Activated naive CD4-positive, alpha-beta T cell treated with anti-CD3 and anti-CD28 coated beads, Interleukin-2, amount 50 U/mL, for 72 hours (primary cell): ENCODE results near the gene ADK. TPM values are rescaled to one million over a fixed set of nuclear protein-coding genes. Genes with fewer than 3 reads are reported as not detected.

Experiments used
- ATAC-seq, 2 donors: fragments of 150-1000 bp; cut with Tn5 transposase; 2 replicates each; pipeline ENCODE4 v1.10.0; 2021; ENCODE audit warnings: mild to moderate bottlenecking in 2 of 2, moderate library complexity in 2 of 2
- DNase-seq, 2 donors: peaks; one replicate each; pipeline ENCODE4 v3.0.0; 2021 to 2022; ENCODE audit warnings: low spot score in 2 of 2
- H3K27ac Mint-ChIP-seq, 2 donors: one replicate each; pipeline ENCODE4 v1.8.0; 2022; ENCODE audit warnings: mild to moderate bottlenecking in 2 of 2, mixed read lengths in 2 of 2
- H3K36me3 Mint-ChIP-seq, 2 donors: one replicate each; pipeline ENCODE4 v1.8.0; 2022; ENCODE audit warnings: mixed read lengths in 2 of 2
- H3K9me3 Mint-ChIP-seq, 2 donors: one replicate each; pipeline ENCODE4 v1.8.0; 2022; ENCODE audit warnings: mixed read lengths in 2 of 2
- total RNA-seq, 2 donors: library from RNA; stranded (reverse); gene quantifications; one replicate each; pipeline ENCODE4 v1.2.3, GENCODE V29; 2022

Gene ADK
- total RNA-seq, 2 donors from 2014 or later: 52.0 to 53.3 TPM

DNA sequence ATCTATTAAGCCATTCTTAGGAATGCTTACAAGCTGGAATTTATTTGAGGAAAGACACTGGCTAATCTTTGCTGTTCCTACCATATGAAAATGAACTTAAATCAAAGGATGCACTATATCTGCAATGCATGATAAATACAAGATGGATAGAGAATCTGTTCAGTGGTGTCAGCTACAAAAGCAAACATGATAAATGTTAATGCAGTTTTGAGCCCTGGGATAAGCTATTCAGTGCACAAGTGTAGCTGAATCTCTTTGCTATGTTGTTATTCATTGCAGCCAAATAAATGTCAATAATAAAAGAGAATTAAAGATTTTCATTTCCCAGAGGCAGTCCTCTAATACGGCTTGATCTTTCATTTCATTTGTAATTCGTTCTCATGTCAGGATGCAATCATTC lies 451.6 kb downstream of the ADK start:
- peaks cover 9 to 40% of the 10 kb centered on the region in 2 donors for H3K36me3 Mint-ChIP-seq
- H3K27ac Mint-ChIP-seq: no peak overlapping the region
- peaks cover 0 to 9% of the 10 kb centered on the region in 2 donors for H3K9me3 Mint-ChIP-seq
- DNase-seq (no peak), ATAC-seq (no peak)

DNA sequence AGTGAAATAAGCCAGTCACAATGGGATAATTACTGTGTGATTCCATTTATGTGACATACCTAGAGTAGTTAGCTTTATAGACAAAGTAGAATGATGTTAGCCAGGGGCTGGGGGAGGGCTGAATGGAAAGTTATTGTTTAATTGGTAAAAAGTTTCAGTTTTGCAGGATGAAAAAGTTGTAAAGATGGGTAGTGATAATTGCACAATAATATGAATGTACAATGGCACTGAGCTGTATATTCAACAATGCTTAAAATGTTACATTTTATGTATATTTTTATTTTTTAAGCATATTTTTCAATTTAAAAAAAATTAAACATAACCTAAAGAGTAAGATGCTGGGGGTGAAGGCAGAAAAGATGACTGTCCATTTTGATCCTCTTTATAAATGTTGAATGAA lies 459.3 kb downstream of the ADK start:
- H3K9me3 Mint-ChIP-seq: peaks cover 0 to 9% of the 10 kb centered on the region in 2 donors
- no peak for ATAC-seq
- peaks cover 0 to 33% of the 10 kb centered on the region in 2 donors for H3K36me3 Mint-ChIP-seq
- H3K27ac Mint-ChIP-seq: no peak overlapping the region
- no peak for DNase-seq

DNA sequence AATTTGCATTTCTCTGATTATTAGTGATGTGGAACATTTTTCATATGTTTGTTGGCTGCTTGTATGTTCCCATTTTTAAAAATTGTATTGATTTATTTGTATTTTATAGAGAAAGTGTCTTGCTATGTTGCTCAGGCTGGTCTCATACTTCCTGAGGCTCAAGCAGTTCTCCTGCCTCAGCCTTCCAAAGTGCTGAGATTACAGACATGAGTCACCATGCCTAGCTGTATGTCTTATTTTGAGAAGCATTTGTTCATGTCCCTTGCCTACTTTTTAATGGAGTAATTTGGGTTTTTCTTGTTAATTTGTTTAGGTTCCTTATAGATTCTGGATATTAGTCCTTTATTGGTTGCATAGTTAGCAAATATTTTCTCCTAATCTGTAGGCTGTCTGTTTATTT lies 461.2 kb downstream of the ADK start:
- ATAC-seq (no peak), DNase-seq (no peak)
- H3K36me3 Mint-ChIP-seq: peaks cover 0 to 31% of the 10 kb centered on the region in 2 donors
- no peaks in the 10 kb centered on the region for H3K9me3 Mint-ChIP-seq
- H3K27ac Mint-ChIP-seq: no peak overlapping the region

DNA sequence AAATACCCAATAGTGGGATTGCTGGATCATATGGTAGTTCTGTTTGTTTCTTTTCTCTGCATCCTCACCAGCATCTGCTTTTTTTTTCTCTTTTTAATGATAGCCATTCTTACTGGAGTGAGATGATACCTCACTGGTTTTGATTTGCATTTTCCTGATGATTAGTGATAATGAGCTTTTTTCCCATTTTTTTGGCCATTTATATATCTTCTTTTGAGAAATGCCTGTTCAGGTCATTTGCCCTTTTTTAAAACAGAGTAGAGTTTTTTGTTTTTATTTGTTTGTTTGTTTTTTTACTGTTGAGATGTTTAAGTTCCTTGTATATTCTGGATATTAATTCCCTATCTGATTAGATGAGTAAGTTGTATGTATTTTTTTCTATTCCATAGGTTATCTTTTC lies 469.6 kb downstream of the ADK start:
- H3K9me3 Mint-ChIP-seq: peaks cover 5 to 9% of the 10 kb centered on the region in 2 donors
- peaks cover 19 to 35% of the 10 kb centered on the region in 2 donors for H3K36me3 Mint-ChIP-seq
- no peak for DNase-seq
- ATAC-seq: no peak
- no peak overlapping the region for H3K27ac Mint-ChIP-seq

DNA sequence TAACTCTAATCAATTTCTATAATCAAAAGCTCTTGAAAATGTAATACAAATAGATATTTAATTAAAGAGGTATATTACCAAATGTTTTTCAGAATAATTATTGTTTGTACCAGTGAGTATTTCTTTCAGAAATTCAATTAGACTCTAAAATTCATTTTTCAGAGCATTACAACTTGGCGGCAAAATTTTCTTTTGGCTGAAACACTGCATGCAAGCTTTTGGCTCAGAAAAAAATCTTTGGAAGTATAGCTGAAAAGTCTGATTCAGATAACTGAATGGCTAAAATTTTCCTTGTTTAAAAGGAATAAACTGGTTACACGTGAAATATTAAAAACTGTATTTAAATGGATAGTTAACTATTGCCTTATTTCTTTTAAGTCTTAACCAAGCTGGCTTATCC lies 472.8 kb downstream of the ADK start:
- H3K36me3 Mint-ChIP-seq: peaks cover 14 to 20% of the 10 kb centered on the region in 2 donors
- DNase-seq (no peak), ATAC-seq (no peak)
- peaks cover 5% of the 10 kb centered on the region in 2 donors for H3K9me3 Mint-ChIP-seq
- no peak overlapping the region for H3K27ac Mint-ChIP-seq

DNA sequence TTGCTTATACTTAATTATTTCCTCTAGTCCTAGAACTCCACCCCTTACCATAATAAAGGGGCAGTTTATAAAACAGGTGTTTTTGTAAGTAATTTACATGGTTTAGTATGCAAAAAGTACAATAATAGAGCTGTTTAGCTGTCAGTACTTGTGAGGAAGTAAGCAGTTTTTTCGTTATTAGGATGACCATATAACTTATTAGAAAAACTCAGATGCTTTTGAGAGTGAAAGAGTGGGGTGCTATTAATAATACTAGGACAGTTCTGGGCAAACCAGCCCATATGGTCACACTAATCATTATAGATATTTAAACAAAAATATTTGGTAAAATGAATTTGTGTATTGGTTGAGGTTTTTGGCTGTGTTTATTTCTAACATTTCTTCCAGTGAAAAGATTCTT lies 473.5 kb downstream of the ADK start:
- DNase-seq (no peak), ATAC-seq (no peak)
- Mint-ChIP-seq H3K36me3 (peaks cover 14 to 20% of the 10 kb centered on the region in 2 donors), H3K9me3 (peaks cover 5% of the 10 kb centered on the region in 2 donors), H3K27ac (no peak overlapping the region)

DNA sequence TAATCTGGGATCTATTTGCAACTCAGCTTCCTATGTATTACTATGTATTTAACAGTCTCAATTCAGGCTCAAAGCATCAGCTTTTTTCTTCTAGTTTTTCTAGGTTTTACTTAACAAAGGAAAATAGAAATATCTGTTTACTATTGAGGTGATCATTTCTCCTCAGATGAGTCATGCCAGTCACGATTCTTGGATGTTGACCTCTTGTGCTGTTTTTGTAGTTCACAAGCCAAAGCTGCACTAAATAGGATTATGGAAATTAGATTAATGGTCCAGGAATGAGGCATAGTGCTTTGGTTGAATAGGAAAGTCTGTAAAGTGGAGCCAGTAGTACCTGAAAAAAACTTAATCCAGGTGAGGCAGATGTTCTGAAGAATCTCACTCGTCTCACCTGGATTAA lies 477.1 kb downstream of the ADK start:
- Mint-ChIP-seq H3K27ac (no peak overlapping the region), H3K36me3 (peaks cover 8 to 13% of the 10 kb centered on the region in 2 donors)
- ATAC-seq: no peak

DNA sequence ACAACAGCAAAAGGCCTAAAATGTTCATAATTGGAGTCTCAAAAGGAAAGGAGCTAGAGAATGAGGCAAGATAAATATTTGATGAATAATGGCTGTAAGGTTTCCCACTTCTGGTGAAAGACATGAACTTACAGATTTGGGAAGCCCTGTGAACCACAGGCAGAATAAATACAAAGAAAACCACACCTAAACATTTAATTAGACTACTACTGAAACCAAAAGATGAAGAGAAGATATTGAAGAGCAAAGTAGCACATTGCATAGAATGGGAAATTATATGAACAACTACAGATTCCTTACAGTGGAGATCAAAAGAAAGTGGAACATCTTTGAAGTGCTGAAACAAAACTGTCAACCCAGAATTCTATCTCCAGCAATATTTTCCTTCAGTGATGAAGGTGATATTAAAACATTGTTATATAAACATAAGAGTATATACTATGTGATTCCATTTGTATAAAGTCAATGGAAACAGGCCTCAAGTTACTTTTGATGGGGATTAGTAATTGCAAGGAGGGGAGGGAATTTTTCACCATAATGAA lies 484.0 kb downstream of the ADK start:
- peaks cover 11 to 12% of the 10 kb centered on the region in 2 donors for H3K9me3 Mint-ChIP-seq
- DNase-seq (no peak), ATAC-seq (no peak)
- peaks cover 22 to 39% of the 10 kb centered on the region in 2 donors for H3K36me3 Mint-ChIP-seq
- H3K27ac Mint-ChIP-seq: no peak overlapping the region

More for the DNA sequence above, 477.1 kb downstream of the ADK start:
- no peaks in the 10 kb centered on the region for H3K9me3 Mint-ChIP-seq
- DNase-seq: no peak

DNA sequence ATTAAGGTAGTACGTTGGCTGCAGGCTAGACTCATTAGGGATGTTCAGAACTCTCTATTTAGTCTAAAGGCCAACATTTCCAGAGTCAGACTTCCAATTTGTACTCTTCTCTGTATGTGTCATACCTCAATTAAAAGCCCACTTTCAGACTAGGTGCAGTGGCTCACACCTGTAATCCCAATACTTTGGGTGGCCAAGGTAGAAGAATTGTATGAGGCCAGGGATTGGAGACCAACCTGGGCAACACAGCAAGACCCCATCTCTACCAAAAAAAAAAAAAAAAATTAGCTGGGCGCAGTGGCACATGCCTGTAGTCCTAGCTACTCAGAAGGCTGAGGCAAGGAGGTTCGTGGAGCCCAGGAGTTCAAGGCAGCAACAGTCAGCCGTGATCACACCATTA lies 484.6 kb downstream of the ADK start:
- Mint-ChIP-seq H3K27ac (no peak overlapping the region), H3K9me3 (peaks cover 11 to 12% of the 10 kb centered on the region in 2 donors), H3K36me3 (peaks cover 22 to 39% of the 10 kb centered on the region in 2 donors)
- ATAC-seq (no peak), DNase-seq (no peak)

DNA sequence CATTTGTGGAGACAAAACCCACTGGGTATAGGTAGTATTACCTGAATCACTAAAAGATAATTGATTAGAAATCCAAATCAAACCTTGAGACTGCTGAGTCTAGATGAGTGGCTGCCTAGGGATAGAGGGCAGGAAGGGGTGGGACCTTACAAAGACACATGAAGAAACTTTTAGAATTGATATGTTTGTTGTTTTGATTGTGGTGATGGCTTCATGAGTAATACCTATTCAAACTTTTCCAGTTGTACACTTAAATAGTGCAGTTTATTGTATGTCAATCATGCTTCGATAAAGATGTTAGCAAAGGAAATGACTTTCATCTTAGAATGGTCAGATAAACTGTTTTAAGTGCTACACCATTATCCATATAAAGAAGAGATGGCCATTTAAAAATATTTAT lies 486.7 kb downstream of the ADK start:
- peaks cover 15 to 30% of the 10 kb centered on the region in 2 donors for H3K36me3 Mint-ChIP-seq
- H3K27ac Mint-ChIP-seq: no peak overlapping the region
- H3K9me3 Mint-ChIP-seq: peaks cover 11 to 12% of the 10 kb centered on the region in 2 donors
- DNase-seq (no peak), ATAC-seq (no peak)

DNA sequence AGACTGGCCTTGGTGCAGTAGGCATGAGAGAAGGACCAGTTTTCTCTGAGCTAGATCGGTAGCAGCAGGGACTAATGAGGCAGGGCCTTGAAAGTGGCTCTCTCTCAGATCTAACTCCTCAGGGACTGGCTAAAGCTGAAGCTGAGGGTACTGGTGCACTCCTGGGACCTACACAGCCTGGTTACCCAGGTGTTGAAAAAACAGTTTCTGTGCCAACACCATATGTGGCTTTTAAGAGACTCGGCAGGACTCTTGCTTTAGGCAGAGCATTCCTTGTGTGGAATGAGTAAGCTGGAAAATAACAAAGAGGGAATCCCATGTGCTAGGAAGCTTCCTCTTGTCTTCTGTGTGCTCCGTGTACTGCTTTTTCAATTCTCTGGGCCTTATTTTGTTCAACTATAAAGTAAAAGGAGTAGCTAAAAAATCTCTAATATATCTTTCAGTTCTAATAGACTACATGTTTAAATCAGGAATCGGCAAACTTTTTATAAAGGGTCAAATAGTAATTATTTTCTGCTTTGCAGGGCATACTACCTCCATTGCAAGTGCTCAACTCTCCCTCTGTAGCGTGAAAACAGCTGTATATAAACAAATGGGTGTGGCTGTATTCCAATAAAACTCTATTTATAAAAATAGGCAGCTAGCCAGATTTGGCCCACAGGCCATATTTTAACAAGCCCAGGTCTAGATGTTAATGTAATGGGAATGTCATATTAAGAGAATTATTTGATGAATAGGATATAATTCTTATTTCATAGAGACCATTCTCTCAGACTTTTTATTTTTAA lies 489.3 kb downstream of the ADK start:
- H3K27ac Mint-ChIP-seq: no peak overlapping the region
- peaks cover 0 to 6% of the 10 kb centered on the region in 2 donors for H3K9me3 Mint-ChIP-seq
- no peak for DNase-seq
- peaks cover 7 to 12% of the 10 kb centered on the region in 2 donors for H3K36me3 Mint-ChIP-seq
- ATAC-seq: no peak

DNA sequence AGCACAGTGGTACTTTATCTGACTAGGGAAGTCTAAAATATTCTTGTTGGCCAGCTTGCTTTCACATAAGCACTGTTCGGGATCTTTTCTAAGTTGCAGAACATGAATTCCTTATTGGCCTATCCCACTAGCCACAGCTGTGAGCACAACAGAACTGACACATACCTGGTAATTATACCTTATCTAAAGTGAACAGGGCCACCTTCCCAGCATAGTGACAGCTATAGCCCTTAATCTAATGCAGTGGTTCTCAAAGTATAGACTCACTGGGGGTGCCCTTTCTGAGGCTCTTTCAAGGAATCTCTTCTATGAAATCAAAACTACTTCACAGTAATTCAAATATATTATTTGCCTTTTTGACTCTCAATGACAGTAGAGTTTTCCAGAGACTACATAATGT lies 490.6 kb downstream of the ADK start:
- H3K27ac Mint-ChIP-seq: no peak overlapping the region
- H3K9me3 Mint-ChIP-seq: peaks cover 0 to 6% of the 10 kb centered on the region in 2 donors
- H3K36me3 Mint-ChIP-seq: peaks cover 7 to 8% of the 10 kb centered on the region in 2 donors
- no peak for ATAC-seq
- no peak for DNase-seq

DNA sequence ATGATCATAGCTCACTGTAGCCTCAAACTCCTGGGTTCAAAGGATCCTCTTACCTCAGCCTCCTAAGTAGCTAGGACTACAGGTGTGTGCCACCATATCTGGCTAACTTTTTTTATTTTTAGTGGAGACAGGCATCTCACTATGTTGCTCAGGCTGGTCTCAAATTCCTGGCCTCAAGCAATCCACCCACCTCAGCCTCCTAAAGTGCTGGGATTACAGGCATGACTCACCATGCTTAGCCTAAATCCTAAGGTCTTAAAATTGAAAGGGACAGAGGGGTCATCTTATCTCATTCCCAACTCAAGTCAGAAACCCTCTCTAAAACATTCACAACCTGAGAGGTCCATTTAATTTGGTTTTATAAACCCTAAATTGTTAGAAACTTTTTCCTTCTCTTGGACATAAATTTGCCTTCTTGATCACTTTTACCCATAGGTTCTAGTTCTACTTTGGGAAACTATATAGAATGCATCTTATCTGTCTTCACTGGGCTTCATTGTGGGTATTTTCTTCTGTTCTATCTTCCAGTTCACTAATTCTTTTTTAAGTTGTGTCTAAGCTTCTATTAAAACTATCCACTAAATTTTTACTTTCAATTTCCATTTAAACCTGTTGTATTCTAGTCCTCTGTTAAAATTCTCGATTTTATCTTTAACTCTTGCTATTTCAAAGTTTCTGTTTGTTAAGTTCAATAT lies 492.0 kb downstream of the ADK start:
- H3K9me3 Mint-ChIP-seq: peaks cover 0 to 6% of the 10 kb centered on the region in 2 donors
- DNase-seq (no peak), ATAC-seq (no peak)
- no peak overlapping the region for H3K27ac Mint-ChIP-seq
- H3K36me3 Mint-ChIP-seq: peaks cover 7 to 8% of the 10 kb centered on the region in 2 donors

DNA sequence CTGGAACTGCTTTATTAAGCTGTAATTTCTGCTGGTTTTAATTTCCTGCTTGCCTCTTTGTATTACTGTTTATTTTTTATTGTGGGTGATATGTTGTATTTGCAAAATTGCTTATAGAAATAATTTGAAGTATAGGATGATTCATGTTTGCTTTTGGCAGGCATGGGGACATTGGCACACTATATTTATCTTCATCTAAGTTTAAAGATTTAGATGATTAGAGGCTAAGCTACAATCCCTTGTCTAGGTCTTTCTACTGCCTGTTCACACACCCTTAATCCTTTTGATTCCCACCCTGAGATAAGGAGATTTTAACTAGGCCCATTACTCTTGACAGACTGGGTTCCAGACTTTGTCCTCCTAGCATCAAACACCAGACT lies 492.6 kb downstream of the ADK start:
- Mint-ChIP-seq H3K9me3 (peaks cover 0 to 6% of the 10 kb centered on the region in 2 donors), H3K27ac (peak overlapping the region in 1 of 2 donors; percentile 47), H3K36me3 (peaks cover 7 to 8% of the 10 kb centered on the region in 2 donors)
- no peak for DNase-seq
- ATAC-seq: no peak

DNA sequence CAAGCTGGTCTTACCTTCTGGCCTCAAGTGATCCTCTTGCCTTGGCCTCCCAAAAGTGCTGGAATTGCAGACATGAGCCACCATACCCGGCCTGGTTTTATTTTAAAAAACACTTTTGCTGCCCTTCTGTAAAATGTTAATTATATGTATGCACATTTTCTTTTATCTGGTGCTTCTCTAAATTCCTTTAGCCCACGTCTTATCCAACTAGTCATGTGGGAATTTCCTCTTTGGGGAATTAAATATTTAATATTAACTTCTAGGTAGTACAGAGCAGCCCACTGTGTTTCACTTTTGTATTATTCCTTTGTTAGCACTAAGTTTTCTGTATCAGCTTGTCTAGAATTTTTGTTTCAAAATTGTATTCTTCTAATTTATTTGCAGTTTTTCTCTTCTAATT lies 493.7 kb downstream of the ADK start:
- DNase-seq (no peak), ATAC-seq (no peak)
- no peak overlapping the region for H3K27ac Mint-ChIP-seq
- peaks cover 0 to 6% of the 10 kb centered on the region in 2 donors for H3K9me3 Mint-ChIP-seq
- peaks cover 7 to 12% of the 10 kb centered on the region in 2 donors for H3K36me3 Mint-ChIP-seq

DNA sequence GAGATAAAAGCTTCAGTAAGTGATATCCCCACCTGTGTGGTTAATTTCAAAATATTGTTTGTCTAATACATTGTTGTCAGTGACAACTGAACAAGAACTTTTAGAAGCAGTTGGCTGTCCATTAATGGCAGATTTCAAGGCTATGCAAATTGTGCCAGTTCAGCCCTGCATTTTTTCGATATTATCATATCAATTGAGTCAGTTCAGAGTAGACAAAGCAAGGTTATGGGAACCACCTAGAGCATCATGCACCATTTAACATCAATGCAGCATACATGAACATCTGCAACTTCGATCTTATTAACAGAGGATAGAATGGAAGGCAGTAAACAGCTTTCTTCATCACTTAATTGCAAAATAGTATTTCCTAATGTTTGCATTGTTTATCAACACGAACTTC lies 494.7 kb downstream of the ADK start:
- DNase-seq: no peak
- peaks cover 0 to 6% of the 10 kb centered on the region in 2 donors for H3K9me3 Mint-ChIP-seq
- H3K36me3 Mint-ChIP-seq: peaks cover 7 to 14% of the 10 kb centered on the region in 2 donors
- no peak overlapping the region for H3K27ac Mint-ChIP-seq
- no peak for ATAC-seq

DNA sequence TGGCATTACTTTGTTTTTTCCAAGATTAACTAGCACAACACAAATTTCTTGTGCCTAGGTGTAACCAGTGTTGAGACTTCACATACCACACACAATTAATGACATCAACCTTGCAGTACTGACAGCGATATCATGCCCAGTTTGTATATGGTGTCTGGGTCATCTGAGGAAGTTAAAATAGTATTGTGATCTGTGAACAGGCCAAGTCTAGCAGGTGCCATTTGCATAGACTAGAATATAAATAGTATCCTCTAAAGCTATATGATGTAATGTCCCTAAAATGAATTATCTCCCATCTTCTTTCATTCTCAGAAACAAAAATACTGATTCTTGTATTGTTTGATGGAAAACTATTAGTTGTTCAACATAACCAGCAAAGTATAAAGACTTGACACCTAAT lies 499.6 kb downstream of the ADK start:
- H3K9me3 Mint-ChIP-seq: peaks cover 0 to 8% of the 10 kb centered on the region in 2 donors
- H3K27ac Mint-ChIP-seq: no peak overlapping the region
- H3K36me3 Mint-ChIP-seq: peaks cover 9 to 15% of the 10 kb centered on the region in 2 donors
- ATAC-seq (no peak), DNase-seq (no peak)
